Breast epithelium (tissue), 4 donors: ENCODE data around the gene PRPF4. TPM values are rescaled to one million over a fixed set of nuclear protein-coding genes. Genes with fewer than 3 reads are reported as not detected.

Experiments
- DNase-seq, 2 donors: peaks; one replicate each; pipeline ENCODE4 v3.0.0-alpha.2; 2019; ENCODE audit warnings: low spot score in 2 of 2
- H3K27ac ChIP-seq, 2 donors: fragments of 200-600 bp; sonication (generic) in 1 of 2; one replicate each; pipeline ENCODE4 v1.5.1; 2016 to 2019; ENCODE audit warnings: mild to moderate bottlenecking in 1 of 2
- H3K27me3 ChIP-seq, 2 donors: fragments of 200-600 bp; sonication (generic) in 1 of 2; one replicate each; pipeline versions ENCODE4 v1.5.1 to v1.6.0; 2017 to 2019; ENCODE audit warnings: control low read depth in 1 of 2, mild to moderate bottlenecking in 1 of 2
- H3K36me3 ChIP-seq: fragments of 200-600 bp; one replicate; pipeline ENCODE4 v1.5.1; 2019
- H3K4me1 ChIP-seq, 2 donors: fragments of 200-600 bp; sonication (generic); one replicate each; pipeline ENCODE4 v1.5.1; 2016 to 2019; ENCODE audit warnings: control low read depth in 1 of 2
- H3K4me3 ChIP-seq, 3 donors: fragments of 200-600 bp; sonication (generic); 1 replicate in 2 of 3; 2 replicates in 1 of 3; pipeline ENCODE4 v1.5.1; 2016 to 2019; ENCODE audit warnings: mild to moderate bottlenecking in 3 of 3, moderate library complexity in 2 of 3
- H3K9me3 ChIP-seq, 2 donors: fragments of 200-600 bp; sonication (generic) in 1 of 2; one replicate each; pipeline ENCODE4 v1.5.1; 2016 to 2019; ENCODE audit warnings: control low read depth in 1 of 2
- POLR2A ChIP-seq: fragments of 450-650 bp; IDR thresholded peaks from one replicate; pipeline ENCODE4 v1.6.1; 2016; ENCODE audit warnings: antibody characterized with exemption, mild to moderate bottlenecking, moderate library complexity
- POLR2AphosphoS5 ChIP-seq, 3 donors: sonication (generic); formaldehyde crosslinking; IDR thresholded peaks; one replicate each; pipeline ENCODE4 v1.6.1; 2017; ENCODE audit warnings: antibody characterized with exemption in 3 of 3
- intact Hi-C: fragments of 100-400 bp; cut with DNase I; formaldehyde crosslinking; loops from one replicate; pipeline ENCODE4 v1.15.1; 2023; ENCODE audit warnings: low total_unique reads
- total RNA-seq, 3 donors: library from RNA; depleted of rRNA; stranded (reverse); fragments of >200 nt; gene quantifications; one replicate each; pipeline ENCODE4 v1.1.0, GENCODE V29; 2016
- TF ChIP-seq, protein P1 (sequence below), 3 donors: fragments of 450-650 bp; IDR thresholded peaks; one replicate each; pipeline ENCODE4 v1.5.1; 2016 to 2017; ENCODE audit warnings: antibody characterized with exemption in 3 of 3, mild to moderate bottlenecking in 3 of 3, moderate library complexity in 3 of 3

The PRPF4 gene
- total RNA-seq, 3 donors from 2014 or later = 14.2 to 23.1 (median 18.4) TPM

DNA sequence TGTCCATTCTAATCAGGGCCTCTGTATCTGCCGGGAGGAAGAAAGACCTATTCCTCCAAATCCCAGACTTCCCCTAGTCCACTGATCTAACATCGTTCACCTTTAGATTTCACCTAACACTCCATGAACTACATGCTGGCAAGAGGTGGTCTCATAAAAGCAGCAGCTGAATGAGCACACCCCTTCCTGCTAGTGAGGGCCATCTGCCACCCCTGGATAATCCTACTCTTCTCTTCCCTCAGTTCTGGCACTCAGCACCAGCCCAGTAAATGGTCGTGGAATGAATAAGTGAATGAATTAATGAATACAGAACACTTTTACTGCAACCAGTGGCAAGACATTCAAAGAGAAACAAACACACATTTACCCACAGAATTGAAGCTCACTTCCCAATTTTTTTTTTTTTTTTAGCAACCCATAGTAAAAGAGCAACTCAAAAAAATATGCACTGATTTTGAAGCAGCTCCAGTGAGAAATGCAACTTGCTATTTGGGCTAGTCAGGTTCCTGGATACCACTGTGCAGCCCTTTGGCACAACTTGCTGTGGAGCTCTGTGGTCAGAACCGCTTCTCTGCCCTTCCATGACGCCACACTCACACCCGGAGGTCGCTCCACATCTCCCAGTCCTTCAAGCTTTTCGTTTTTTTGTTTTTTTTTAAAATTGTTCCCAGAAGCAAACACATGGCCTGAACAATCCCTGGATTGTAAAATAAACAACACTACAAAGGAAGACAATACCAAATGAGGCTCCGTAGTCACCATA, 21.5 kb downstream of the PRPF4 start:
- H3K4me3 ChIP-seq = no peak overlapping the region
- no peaks in the 10 kb centered on the region for H3K27me3 ChIP-seq
- no peaks in the 10 kb centered on the region for H3K36me3 ChIP-seq
- intact Hi-C loops = no loop called here
- no peak for DNase-seq
- no peak overlapping the region for H3K27ac ChIP-seq
- TF ChIP-seq POLR2A (no peak), POLR2AphosphoS5 (IDR thresholded peaks at IDR 0.05) (no peak)
- TF ChIP-seq, protein P1, sequence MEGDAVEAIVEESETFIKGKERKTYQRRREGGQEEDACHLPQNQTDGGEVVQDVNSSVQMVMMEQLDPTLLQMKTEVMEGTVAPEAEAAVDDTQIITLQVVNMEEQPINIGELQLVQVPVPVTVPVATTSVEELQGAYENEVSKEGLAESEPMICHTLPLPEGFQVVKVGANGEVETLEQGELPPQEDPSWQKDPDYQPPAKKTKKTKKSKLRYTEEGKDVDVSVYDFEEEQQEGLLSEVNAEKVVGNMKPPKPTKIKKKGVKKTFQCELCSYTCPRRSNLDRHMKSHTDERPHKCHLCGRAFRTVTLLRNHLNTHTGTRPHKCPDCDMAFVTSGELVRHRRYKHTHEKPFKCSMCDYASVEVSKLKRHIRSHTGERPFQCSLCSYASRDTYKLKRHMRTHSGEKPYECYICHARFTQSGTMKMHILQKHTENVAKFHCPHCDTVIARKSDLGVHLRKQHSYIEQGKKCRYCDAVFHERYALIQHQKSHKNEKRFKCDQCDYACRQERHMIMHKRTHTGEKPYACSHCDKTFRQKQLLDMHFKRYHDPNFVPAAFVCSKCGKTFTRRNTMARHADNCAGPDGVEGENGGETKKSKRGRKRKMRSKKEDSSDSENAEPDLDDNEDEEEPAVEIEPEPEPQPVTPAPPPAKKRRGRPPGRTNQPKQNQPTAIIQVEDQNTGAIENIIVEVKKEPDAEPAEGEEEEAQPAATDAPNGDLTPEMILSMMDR (IDR thresholded peaks at IDR 0.05) = no peak
- no peaks in the 10 kb centered on the region for H3K4me1 ChIP-seq
- no peaks in the 10 kb centered on the region for H3K9me3 ChIP-seq

DNA sequence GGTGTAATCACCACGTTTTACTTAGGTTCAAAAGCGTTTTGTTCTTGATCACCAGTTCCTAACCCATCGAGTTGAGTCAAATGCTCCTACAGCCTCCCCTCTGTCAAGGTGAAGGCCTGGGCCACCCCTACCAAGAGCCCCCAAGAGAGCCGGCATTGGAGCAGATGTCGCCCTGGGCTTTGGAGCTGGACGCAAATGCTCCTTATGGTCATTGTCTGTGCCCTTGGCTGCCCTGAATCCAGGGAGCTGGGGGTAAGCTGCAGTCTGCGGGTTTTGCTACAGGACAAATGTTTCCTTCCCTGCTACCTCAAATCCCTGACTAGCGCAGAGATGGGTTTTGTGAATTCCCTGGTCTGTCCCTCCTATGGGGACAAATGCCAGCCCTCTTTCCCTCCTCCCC, 22.9 kb downstream of the PRPF4 start:
- intact Hi-C loops = no loop called here
- Histone ChIP-seq H3K36me3 (no peaks in the 10 kb centered on the region), H3K9me3 (no peaks in the 10 kb centered on the region), H3K27me3 (no peaks in the 10 kb centered on the region), H3K4me3 (no peak overlapping the region), H3K4me1 (no peaks in the 10 kb centered on the region), H3K27ac (no peak overlapping the region)
- no peak for DNase-seq
- TF ChIP-seq POLR2A (no peak), POLR2AphosphoS5 (IDR thresholded peaks at IDR 0.05) (no peak)
- TF ChIP-seq, protein P1 (IDR thresholded peaks at IDR 0.05) = no peak

DNA sequence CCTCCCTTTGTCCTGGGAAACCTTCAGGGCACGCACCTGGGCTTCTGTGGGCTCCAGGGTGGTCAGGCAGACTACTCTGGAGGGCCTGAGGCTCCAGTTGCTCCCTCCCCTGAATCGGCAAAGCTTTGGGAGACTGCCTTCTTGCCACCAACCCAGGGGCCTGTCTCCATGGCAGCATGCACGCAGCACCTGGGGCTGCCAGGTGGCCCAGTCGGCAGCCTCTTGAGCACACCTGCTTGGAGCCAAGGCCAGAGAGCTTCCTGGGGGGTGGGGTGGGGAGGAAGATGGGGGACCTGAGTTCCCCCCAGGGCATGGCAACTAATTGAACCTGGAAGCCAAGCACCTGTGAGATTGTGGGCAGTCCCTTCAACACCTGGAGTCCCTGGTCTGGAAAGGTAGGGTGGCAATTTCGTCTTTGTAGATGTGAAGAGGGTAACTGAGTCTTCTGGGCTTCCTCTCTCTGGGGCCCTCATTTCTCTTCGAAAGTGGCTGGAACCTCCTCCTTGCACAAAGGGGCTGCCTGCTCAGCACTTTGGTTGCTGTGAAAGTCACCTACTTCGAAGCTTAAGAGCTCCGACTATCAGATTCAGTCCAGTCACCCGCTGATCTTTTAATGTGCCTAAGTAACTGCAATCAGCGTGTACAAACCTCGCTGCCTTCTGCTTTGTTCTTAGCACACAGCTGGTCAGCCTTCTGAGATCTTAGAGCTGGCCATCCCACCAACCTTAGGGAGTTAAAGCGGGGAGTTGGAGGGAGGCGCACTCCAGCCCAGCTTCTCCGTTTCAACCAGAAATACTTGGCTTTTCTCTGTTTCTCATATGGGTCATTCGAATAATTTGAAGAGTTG, 23.7 kb downstream of the PRPF4 start:
- Histone ChIP-seq H3K4me1 (no peaks in the 10 kb centered on the region), H3K27me3 (no peaks in the 10 kb centered on the region), H3K36me3 (no peaks in the 10 kb centered on the region), H3K9me3 (no peaks in the 10 kb centered on the region), H3K4me3 (no peak overlapping the region), H3K27ac (no peak overlapping the region)
- intact Hi-C loops = no loop called here
- no peak for DNase-seq
- TF ChIP-seq, protein P1 (IDR thresholded peaks at IDR 0.05) = no peak
- TF ChIP-seq POLR2A (no peak), POLR2AphosphoS5 (IDR thresholded peaks at IDR 0.05) (no peak)

DNA sequence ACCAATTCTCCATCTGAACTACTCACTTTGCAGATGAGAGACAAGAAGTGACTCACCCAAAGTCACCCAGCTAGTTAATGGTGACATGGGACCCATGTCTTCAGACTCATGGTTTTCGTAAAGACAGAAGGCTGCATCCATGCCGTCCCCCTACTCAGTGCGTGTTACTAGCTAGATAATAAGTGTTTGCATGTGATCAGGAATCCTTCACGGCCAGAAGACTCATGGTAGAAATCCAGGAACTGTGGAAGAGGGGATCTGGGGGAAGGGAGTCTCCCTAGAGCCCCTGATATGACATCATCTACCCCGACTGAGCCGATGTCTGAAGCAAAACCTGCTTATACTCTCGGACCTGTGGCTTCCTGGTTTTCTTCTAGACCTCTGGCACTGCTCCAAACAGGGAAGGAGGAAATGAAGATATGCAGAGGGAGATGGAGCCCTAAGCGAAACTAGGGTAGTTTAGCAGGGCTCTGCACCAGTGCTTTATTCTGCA, 24.4 kb downstream of the PRPF4 start:
- Histone ChIP-seq H3K4me1 (no peaks in the 10 kb centered on the region), H3K27ac (no peak overlapping the region), H3K27me3 (no peaks in the 10 kb centered on the region), H3K4me3 (no peak overlapping the region), H3K9me3 (no peaks in the 10 kb centered on the region), H3K36me3 (no peaks in the 10 kb centered on the region)
- TF ChIP-seq POLR2AphosphoS5 (IDR thresholded peaks at IDR 0.05) = no peak
- no peak for TF ChIP-seq POLR2A
- TF ChIP-seq, protein P1 (IDR thresholded peaks at IDR 0.05) = no peak
- no peak for DNase-seq
- intact Hi-C loops = no loop called here

DNA sequence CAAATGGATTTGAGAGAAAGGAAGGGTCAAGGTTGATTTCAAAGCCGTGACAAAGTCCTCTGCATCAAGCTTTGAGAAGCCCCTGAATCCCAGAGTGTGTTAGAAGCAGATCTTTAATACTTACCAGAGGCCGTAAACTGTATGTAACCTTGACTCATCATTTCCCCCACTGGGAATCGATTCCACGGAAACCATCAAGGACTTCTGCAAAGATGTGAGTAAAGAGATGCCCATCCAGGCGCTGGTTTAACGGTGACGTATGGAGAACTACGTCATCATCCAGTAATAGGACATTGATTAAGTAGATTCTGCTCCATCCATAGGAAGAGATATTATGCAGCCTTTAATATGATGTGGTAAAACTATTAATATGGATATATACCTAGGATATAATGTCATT, 26.1 kb downstream of the PRPF4 start:
- Histone ChIP-seq H3K27me3 (no peaks in the 10 kb centered on the region), H3K4me3 (no peak overlapping the region), H3K9me3 (no peaks in the 10 kb centered on the region), H3K27ac (no peak overlapping the region), H3K36me3 (no peaks in the 10 kb centered on the region), H3K4me1 (no peaks in the 10 kb centered on the region)
- no peak for DNase-seq
- TF ChIP-seq, protein P1 (IDR thresholded peaks at IDR 0.05) = no peak
- TF ChIP-seq POLR2A (no peak), POLR2AphosphoS5 (IDR thresholded peaks at IDR 0.05) (no peak)
- intact Hi-C loops = no loop called here
